Measurements from ENCODE around the gene SEPTIN7.

DNA sequence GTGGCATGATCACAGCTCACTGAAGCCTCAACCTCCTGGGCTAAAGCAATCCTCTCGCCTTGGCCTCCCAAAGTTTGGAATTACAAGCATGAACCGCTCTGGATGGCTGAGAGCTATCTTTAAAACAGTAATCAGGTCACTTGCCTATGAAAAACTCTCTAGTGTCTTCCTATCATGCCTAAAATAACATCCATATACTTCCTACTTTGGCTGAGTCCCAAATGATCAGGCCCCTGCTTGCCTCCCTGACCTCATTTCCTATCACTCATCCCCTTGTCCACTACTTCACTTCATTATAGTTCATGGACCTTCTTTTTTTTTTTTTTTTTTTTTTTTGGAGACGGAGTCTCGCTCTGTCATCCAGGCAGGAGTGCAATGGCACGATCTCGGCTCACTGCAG, 28.0 kb downstream of the SEPTIN7 start:
- TF ChIP-seq, protein P1, sequence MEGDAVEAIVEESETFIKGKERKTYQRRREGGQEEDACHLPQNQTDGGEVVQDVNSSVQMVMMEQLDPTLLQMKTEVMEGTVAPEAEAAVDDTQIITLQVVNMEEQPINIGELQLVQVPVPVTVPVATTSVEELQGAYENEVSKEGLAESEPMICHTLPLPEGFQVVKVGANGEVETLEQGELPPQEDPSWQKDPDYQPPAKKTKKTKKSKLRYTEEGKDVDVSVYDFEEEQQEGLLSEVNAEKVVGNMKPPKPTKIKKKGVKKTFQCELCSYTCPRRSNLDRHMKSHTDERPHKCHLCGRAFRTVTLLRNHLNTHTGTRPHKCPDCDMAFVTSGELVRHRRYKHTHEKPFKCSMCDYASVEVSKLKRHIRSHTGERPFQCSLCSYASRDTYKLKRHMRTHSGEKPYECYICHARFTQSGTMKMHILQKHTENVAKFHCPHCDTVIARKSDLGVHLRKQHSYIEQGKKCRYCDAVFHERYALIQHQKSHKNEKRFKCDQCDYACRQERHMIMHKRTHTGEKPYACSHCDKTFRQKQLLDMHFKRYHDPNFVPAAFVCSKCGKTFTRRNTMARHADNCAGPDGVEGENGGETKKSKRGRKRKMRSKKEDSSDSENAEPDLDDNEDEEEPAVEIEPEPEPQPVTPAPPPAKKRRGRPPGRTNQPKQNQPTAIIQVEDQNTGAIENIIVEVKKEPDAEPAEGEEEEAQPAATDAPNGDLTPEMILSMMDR (IDR thresholded peaks at IDR 0.05; ENCODE audit: insufficient read depth, low read depth, low read length) = no peak
- no peak for TF ChIP-seq EZH2 (IDR thresholded peaks at IDR 0.05; ENCODE audit: insufficient read depth, low read length)

All from astrocyte (in vitro differentiated cells and primary cell).